ENCODE measurements around the gene SLC25A26. TPM values are rescaled to one million over a fixed set of nuclear protein-coding genes. Genes with fewer than 3 reads are reported as not detected.
A peak's percentile ranks its signal among the peaks of the same experiment; 100 is the strongest.

SLC25A26 gene
- polyA plus RNA-seq, 1 donor: 22.1 TPM

DNA sequence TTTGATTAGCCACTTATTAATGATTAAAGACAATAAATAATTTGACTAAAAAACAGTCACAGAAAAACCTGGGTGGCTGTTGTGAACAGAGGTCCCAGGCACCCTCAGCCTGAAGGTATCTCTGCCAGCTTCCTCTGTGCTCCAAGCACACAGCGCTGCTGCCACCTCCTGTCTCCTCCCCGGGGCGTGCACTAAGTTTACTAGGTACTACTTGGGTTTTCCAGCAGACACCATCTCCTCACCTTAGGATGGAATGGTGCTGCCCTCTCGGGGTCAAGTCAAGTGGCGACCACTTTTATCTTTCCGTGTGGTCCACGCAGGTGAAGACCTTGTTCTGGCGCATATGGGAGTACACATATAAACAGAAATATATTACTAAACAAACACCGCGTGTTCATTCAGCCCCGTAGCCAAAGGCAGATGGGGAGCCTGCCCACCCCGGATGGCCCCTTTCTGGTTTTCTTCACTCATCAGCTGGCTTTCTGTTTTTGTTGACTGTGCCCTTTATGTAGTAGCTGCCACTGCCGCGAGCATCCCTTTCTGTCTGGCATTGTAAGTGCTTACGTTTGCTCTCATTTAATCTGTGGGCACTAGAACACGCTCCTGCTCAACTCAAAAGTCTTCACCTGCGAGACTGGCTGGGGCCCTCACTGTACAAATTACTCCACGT lies 152.0 kb downstream of the SLC25A26 start:
- peak; percentile 43 for DNase-seq

DNA sequence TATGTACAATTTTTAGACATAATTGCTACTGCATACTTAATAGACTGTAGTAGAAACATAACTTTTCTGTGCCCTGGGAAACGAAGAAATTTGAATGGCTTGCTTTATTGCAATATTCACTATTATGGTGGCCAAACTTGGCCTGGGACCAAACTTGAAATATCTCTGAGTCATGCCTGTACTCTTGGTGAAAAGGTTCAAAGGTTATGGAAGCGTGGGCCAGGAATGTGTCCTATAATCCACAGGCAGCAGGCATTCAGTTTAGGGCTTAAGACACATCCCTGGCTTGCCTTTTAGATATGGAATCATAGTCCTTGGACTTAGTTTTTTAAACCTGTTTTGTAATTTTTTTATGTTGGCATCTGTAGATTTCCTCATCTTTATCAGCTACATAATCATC lies 155.8 kb downstream of the SLC25A26 start:
- no peak for DNase-seq

DNA sequence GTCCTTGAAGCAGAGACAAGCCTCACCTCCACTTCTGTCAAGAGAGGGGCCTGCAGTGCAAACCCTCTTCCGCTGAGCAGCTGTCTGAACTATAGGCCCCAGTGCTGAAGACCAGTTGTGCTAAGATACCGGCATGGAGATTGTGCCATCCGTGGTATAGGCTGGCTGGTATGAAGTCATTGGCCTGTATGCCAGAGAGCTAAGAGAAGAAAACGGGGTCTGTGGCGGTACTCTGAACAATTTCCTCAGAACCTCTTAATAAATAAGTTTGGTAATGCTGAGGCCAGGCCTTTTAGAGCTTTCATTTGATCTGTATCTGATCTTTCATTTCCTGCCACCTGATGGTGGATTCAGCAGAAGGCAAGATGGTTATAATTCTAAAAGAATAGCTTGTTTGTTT lies 157.0 kb downstream of the SLC25A26 start:
- DNase-seq: no peak

DNA sequence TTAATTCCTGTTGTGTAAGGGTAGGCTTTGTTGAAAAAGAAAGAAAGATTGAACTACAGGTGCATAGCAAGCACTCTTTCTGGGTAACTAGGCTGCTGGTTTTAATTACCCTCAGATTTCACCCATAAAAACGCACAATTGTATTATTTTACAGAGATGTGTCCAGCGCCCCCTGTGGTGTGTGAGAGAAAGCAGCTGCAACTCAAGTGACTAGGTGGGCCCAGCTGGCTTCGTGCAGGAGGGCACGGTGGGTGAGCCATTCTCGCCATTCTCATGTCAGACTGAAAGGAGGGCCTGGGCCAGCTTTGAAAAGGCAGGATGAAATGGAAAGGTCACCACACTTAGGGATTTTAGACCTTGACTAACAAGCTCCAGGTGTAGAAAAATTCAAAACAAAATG lies 157.5 kb downstream of the SLC25A26 start:
- no peak for DNase-seq

DNA sequence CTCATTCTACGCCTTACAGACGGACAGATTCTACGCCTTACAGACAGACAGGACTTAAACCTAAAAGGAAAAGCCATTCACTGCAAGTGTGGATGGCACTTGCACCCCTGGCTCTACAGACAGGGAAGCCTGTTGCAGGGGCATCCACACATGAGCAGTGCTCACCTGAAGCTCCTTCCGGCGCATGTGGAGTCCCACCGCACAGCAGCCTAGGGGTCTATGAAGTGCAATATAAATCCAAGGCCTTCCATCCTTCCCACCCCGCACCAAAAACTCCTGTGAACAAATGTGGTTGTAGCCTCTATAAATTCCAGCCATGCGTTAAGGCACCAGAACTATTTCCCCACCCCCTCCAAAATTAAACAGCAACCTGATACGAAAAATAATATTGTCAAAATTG lies 158.8 kb downstream of the SLC25A26 start:
- no peak for DNase-seq

DNA sequence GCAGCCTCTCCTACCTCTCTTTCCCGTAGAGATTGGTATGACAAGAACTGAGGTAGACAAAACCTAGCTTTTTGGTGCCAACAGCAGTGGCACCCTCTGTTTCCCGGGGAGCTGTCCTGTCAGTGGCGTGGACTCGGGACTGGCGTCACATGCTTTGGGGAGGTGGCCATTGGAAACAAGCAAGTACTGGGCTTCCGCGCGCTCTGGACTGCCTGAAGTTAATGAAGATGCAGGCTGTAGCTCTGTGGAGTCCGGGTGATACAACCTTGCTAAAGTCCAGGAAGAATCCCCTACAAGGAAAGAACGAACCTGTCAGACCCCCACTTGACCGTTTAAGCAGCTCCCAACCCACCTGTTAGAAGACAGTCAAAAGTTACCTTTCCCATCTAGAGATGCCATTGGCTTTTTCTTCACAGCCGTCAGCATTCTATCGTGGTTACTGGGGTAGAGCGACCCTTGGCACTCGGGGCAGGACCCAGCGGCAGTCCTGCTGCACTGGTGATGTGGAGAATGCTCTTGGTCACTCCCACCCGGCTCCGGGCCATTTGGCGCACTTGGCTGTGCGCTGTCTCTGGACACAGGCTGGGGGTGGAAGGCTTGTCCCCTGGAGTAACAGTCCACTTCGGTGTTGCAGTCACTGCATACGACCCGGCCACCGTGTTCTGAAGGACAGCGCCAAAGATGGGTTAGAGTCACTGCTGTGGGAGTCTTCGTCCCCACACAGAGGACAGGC lies 159.6 kb downstream of the SLC25A26 start:
- no peak for DNase-seq

DNA sequence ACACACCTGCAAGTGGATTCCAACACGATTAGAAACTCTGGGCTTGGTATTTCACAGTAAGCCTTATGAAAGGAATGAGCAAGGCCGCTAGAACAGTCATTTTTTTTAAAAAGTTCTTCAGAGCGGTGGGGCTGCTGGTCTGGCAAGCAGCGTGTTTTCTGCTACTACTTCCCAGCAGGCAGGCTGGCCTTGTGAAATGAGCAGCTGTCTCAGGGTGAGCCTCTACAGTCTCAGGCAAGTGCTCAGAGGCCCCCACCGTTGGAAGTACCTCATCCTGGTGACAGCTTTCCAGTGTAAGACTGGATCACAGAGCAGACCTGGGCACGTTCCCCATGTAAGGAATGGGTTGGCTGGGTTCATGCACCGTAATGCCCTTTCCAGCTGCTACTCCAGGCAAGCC lies 160.8 kb downstream of the SLC25A26 start:
- DNase-seq: no peak

DNA sequence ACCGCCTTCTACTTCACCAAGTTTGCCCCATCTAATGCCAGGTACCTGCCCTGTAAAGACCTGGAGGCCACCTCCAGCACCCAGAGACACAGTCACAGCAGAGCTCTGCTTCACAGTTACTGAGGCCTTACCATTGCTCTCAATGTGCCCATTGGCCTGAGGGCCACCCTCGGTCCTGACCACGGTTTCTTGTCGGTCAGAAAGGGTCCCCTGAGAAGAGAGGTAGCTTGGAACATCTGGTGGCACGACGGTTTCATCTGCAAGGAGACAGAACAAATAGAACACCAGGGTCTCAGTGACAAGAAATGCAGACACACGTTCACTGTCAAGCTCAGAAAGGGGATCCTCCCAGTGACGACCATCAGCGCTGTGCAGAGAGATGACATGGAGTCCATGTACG lies 161.3 kb downstream of the SLC25A26 start:
- DNase-seq: no peak

DNA sequence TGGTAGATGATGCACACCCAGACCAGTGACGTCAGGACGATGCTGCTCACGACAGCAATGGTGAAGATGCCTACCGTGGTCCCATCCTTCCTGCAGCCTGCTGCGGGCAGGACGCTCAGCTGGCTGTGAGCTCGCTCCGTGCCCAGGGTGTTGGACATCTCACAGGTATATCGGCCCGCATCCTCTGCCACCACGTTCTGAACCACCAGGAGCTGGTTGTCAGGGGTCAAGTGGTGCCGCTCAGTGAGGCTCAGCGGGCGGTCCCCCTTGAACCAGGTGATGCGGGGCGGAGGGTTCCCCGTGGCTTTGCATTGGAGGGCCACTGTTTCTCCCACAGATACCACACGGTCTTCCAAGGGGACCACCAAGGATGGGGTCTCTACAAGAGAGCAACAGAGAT lies 162.2 kb downstream of the SLC25A26 start:
- no peak for DNase-seq

DNA sequence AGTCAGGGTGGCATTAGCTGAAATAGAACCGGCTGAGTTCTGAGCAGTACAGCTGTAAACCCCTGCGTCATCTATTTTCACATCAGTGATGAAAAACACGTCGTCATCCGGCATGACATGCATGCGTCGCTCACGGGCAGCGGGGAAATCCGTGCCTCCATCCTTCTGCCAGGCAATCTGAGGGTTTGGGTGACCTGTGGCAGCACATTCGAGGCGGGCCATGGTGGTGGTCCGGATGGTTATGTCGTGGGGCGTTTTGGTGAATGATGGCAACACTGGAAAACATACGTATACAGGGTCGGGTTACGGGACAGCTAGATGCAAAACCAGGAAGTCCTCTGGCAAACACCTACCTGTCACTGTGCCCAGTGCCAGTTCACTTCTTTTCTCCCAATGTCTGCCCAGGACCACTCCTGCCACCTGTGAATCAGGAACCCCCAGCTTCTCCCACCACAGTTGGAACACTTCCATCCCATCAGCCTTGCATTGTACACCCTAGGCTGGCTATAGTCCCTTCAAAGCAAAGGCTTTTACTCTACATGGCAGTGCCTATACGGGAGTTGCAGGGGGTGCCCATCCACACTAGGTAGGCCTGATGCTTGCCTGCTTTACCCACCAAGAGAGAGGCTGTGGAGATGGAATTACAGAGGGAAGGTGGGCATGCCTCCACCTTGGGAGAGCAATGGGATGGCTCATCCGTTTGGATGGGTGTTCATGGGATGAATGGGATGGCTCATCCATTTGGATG lies 163.4 kb downstream of the SLC25A26 start:
- DNase-seq: no peak

DNA sequence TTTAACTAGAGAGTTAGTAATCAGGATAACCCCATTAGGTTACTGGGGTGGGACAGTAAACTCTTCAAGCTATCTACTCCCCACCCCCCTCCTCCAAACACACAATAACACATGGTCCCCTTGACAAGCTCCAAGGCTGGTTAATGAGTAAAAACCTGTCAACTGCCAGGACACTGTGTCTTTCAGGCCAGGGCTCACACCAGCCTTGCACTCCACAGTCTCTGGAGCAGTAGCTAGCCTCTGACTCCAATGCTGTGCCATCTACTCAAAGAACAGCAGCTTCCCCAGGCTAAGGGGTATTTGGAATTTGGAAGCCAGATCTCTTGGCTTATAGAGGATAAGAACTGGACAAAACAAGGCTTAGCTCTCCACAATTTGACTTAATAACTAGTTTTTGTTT lies 164.3 kb downstream of the SLC25A26 start:
- DNase-seq: no peak

DNA sequence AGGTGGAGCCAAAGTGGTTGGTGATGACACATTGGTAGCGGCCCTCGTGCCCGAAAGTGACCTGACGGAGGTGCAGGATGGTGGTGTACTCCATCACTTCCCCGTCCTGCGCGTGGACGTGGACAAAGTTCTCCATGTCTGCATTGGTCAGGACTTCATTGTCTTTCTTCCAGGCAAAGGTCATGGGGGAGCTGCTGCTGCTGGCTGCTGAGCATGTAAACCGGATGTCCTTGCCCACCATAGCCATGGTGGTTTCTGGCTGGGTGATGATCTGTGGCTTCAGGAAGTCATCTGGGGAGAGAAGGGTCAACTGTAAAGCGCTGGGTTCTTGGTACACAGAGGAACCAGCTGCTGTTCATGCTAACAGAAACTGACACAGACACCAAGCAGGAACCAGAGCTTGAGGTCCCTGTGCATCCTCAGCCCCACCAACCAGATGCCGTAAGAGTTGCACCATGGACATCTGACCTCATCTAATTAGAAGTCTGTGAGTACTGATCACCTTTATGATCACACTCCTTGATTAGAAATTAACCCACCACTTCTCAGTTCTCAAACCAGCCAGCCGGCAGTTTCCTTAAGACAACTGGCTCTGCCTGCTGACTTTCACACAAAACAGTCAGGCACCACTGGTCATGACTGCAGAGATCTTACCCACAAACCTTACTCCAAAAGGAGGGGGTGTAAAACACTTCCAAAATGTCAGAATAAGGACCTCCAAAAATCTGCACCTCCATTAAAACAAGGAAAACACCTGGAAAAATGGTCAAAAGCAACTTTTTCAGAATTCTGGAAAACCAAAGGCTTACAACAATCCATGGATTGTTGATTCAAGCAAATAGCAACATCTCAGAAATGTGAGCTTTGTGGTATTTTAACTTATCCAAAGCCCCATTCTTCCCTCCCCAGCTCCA lies 165.5 kb downstream of the SLC25A26 start:
- DNase-seq: no peak

DNA sequence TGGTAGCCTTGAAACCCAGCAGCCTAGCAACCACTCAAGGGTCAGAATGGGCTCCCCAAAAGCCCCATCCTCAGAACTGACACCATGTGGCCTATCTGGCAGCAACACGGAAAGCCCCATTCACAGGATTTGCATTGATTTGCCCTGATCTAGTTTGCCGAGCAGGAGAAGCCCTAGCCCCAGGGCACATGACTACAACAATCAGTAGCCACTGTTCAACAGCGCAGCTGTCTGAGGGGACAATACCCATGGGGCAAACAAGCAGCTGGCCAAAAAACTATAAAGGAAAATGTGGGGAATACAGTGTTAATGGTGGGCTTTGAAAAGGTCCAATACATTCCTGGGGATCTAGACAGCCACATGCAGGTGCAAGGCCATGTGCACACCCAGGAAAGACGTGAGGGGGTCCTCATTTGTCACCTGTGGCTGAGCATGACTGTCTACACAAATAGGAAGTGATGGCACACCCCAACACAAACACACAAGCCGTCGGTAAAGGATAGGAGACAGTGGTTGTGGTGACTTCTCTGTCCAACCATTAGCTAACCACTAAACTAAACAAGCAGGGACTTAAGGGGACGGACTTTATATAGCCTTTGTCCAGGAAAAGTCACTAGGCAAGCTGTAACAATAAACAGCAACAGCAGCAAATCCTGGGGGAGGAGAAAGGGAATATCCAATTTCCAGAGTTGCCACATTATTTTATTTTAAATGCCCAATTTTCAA lies 166.3 kb downstream of the SLC25A26 start:
- DNase-seq: no peak

DNA sequence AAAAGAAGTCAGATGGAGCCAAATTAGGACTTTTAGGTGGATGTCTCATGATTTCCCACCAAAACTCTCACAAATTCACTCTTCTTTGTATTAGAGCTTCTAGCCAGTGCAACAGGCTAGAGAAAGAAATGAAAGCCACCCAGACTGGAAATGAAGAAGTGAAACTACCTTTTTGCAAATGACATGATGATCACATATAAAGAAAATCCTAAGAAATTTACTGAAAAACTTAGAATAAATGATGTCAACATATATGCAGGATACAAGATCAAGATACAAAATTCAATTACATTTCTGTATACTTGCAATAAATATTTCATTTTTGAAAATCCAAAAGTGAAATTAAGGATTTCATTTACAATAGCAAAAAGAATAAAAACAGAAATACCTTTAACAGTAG lies 169.2 kb downstream of the SLC25A26 start:
- DNase-seq: no peak

DNA sequence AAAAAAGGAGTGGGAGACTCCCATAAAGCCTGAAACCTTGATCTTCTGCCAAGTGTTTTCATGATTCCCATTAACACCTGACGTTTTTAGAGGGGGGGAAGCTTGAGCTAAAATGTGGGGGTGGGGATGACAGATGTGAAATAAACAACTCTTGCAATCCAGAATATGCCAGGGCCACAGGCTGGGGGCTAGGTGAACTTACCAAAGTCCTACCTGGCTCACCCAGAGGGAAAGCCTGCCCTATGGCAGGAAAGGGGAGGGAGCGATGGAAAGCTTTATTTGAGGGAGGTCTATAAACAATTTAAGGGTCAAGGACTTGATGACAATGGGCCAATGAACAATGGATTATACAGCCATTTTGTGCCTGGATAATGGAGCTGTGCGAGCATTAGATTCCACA lies 171.7 kb downstream of the SLC25A26 start:
- DNase-seq: no peak

DNA sequence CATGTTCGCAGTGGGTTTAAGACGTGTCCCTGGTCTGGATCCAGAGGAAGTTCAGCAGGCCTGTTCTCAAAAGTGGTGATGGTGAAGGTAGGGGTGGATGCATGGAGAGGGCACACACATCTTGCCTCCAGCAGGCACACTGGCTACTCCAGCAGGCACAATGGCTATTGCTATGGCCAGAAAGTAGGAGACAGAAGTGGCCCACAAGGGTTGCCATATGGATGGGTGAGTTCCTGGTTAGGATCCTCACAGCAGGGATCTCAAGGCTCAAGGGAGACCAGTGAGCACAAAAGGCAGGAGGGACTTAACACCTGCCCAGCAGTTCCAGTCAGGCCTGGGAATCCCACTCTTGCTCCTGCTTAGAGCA lies 172.1 kb downstream of the SLC25A26 start:
- DNase-seq: no peak

DNA sequence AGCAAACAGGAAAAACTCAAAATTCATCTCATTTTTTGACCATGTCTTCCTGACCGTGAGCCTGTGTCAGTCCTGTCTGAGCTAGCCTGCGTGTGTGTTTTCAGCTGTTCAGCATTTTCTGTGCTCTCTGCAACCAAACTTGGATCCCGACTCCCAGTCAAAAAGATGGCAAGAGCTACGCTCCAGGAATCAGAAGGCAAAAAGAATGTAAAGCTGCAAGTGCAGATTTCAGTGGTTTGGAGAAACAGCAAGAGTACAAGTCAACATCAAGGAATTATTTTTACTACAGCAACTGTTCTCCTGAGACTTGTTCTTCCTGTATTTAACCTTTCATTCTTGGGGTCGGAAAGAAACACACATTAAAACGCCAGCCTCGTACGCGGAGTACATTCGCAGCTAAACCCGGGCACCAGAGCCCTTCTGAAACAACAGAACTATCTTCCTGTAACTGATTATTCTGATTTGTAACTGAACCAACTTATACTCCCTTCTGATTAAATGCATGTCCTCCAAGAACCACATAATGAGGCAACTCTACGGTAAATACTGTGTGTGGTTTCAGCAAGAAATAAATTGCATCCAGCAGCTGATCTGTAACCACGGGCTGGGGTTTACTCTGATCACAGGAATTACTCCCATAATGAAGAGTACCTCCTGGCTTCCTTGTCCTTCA lies 172.7 kb downstream of the SLC25A26 start:
- DNase-seq: no peak

DNA sequence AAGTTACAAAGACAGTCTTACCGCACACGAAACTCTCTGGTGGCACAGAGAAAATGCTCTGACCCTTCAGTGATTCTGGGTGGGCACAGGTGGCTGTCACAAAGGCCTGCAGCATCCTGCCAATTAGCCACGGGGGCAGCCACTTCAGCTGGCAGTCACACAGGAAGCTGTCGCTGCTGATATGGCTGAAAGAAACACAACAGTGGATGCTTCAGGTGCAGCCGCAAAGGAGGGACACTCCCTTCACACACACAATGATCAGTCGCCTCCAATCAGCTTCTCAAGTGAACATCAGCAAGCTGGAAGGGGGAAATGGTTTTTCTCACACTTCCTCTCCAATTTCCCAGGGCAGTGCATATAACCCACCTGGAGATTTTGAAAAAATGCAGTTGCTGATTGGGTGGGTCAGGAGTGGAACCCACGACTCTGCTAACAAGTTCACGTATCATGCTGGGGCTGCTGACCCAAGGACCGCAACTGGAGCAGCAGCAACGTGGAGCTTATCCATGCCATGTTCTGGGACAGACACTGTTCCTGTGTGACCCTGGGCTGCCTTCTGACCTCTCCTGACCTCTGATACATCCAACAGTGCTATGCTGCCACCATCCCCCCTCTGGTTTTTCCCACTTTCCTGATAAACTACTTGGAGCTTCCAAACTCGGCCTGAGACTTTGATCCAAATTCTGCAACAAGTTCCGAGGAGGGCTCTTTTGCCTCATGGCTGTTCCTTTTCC lies 173.4 kb downstream of the SLC25A26 start:
- no peak for DNase-seq

DNA sequence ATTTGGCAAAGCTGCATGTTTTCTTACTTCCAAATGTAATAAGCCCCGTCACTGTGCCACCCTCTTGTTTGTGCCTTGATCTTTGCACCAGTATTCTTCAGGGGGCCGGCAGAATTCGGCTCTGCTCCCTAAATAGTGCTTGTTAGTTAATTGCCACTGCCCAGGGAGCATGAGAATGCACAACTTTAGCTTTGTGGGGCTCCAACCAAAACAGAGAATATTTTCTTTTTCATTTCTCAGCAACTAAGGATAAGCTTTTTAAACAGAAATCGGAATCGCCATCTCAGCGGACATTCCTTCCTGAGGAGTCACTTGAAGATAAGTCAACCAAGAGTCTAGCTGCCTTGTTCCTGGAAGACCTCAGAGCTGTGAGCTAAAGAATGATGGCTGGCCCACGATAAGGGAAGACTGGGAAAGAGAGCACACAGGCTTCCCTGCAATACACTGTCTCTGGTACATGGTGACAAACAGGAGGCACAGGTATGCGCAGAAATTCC lies 174.0 kb downstream of the SLC25A26 start:
- no peak for DNase-seq

DNA sequence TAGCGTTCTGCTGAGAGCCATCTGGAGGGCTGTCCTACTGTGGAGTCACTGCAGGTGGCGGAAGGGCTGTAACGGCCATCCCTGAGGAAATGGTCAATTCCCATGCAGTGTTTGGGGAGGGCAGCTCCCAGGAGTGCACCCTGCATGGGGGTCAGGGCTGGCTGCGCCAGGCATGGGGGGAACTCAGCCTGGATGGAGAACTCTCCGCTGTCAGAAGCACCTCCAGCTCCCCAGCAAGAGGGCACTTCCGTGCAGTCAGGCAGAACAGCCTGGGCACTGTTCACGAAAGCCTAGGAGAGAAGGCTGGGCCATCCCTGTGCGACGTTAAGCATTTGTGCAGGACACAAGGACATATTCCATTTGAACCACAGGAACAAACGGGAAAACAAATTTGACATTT lies 174.8 kb downstream of the SLC25A26 start:
- no peak for DNase-seq
